ENCODE results near the gene TUFM. TPM values are rescaled to one million over a fixed set of nuclear protein-coding genes. Genes with fewer than 3 reads are reported as not detected.

Gene TUFM
- total and polyA plus RNA-seq, 10 donors = 76.3 to 194 (median 117) TPM

DNA sequence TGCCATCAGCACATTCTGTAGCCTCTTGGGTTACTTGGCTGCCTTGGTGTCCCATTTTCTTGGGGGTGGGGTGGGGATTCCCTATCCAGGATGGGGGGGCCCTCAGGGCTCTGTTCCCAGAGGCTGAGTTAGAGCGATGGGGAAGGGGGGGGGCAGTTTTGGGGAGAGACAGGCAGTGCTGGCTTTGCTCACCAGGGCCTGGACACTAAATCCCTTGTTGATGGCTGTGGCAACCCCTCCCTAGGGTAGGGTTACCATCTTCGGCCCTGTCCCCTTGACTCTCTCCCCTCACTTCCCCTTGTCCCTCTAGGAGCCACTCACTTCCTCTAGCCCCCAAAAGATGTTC lies 31.5 kb upstream of the TUFM start:
- WGBS, 5 donors = 45 to 73% (median 58%) methylated on average over 2 of the region's 2 CpGs
- Histone ChIP-seq H3K36me3 (peaks cover 0 to 33% (median 13%) of the 10 kb centered on the region in 6 donors), H3K9me3 (no peaks in the 10 kb centered on the region), H3K27me3 (replicated peaks in 1 of 7) (peaks cover 0 to 23% (median 0%) of the 10 kb centered on the region in 7 donors), H3K27ac (no peak overlapping the region), H3K4me3 (no peak overlapping the region), H3K4me1 (peaks cover 6 to 27% (median 19%) of the 10 kb centered on the region in 6 donors)
- TF ChIP-seq POLR2AphosphoS5 (IDR thresholded peaks at IDR 0.05) (no peak), POLR2A (IDR thresholded peaks at IDR 0.05) (no peak)
- TF ChIP-seq, protein P1, sequence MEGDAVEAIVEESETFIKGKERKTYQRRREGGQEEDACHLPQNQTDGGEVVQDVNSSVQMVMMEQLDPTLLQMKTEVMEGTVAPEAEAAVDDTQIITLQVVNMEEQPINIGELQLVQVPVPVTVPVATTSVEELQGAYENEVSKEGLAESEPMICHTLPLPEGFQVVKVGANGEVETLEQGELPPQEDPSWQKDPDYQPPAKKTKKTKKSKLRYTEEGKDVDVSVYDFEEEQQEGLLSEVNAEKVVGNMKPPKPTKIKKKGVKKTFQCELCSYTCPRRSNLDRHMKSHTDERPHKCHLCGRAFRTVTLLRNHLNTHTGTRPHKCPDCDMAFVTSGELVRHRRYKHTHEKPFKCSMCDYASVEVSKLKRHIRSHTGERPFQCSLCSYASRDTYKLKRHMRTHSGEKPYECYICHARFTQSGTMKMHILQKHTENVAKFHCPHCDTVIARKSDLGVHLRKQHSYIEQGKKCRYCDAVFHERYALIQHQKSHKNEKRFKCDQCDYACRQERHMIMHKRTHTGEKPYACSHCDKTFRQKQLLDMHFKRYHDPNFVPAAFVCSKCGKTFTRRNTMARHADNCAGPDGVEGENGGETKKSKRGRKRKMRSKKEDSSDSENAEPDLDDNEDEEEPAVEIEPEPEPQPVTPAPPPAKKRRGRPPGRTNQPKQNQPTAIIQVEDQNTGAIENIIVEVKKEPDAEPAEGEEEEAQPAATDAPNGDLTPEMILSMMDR (IDR thresholded peaks at IDR 0.05 in 8 of 11, conservative IDR thresholded peaks at IDR 0.05 in 3 of 11) = no peak
- no peak for DNase-seq
- intact Hi-C loops (cut with DNase I; ENCODE audit: low total_unique reads) = no loop called here

DNA sequence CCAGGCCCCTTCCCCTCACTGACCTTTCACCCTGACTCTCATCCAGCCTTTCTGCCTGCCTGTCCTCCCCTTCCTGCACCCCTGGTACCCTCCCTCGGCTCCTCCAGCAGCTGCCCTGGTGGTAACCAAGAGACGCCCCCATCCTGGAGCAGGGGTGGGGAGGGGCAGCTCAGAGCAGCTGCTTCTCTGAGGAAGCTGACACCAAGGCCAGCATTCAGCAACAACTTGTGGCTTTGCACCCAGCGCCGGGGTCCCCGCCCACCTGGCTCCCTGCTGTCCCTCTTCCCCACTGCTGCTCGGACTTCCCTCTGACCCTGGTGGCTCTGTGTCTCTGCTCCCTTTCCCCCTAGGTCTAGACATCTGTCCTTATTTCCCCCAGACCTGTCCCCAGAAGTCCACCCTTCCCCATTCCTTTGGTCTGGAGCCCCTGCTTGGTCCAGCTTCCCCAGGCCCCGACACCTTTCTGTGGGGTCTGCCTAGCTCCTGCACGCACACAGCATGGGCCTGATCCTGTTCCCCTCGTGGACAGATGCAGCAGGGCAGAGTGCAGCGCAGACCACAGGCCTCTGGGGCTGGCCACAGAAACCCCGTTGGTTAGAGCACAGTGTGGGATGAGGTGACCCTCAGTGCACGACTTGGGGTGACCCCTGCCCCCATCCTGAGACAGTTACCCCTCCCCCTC lies 31.0 kb upstream of the TUFM start:
- Histone ChIP-seq H3K4me1 (peaks cover 6 to 27% (median 19%) of the 10 kb centered on the region in 6 donors), H3K4me3 (no peak overlapping the region), H3K27ac (no peak overlapping the region), H3K9me3 (no peaks in the 10 kb centered on the region), H3K36me3 (peaks cover 0 to 39% (median 17%) of the 10 kb centered on the region in 6 donors), H3K27me3 (replicated peaks in 1 of 7) (peaks cover 0 to 18% (median 0%) of the 10 kb centered on the region in 7 donors)
- TF ChIP-seq POLR2AphosphoS5 (IDR thresholded peaks at IDR 0.05) (peak in 1 of 3 donors; percentile 42), POLR2A (IDR thresholded peaks at IDR 0.05) (no peak)
- WGBS, 5 donors = 38 to 56% (median 40%) methylated on average over 11 to 12 of the region's 12 CpGs
- DNase-seq = peak; percentile 51
- intact Hi-C loops (cut with DNase I; ENCODE audit: low total_unique reads) = no loop called here

GRCh38 chr16:28876019-28876659 lies 30.0 kb upstream of the TUFM start:
- Histone ChIP-seq H3K27ac (no peak overlapping the region), H3K4me3 (no peak overlapping the region), H3K36me3 (peaks cover 0 to 48% (median 26%) of the 10 kb centered on the region in 6 donors), H3K9me3 (no peaks in the 10 kb centered on the region), H3K27me3 (replicated peaks in 1 of 7) (peaks cover 0 to 13% (median 0%) of the 10 kb centered on the region in 7 donors), H3K4me1 (peaks cover 6 to 26% (median 19%) of the 10 kb centered on the region in 6 donors)
- intact Hi-C loops (cut with DNase I; ENCODE audit: low total_unique reads) = no loop called here
- DNase-seq = peak; percentile 73
- 71 to 90% (median 81%) methylated on average over 10 to 17 of the region's 17 CpGs for WGBS, 5 donors
- TF ChIP-seq POLR2AphosphoS5 (IDR thresholded peaks at IDR 0.05) = peak in 1 of 3 donors; percentile 54
- TF ChIP-seq, protein P1 (IDR thresholded peaks at IDR 0.05 in 8 of 11, conservative IDR thresholded peaks at IDR 0.05 in 3 of 11) = no peak

DNA sequence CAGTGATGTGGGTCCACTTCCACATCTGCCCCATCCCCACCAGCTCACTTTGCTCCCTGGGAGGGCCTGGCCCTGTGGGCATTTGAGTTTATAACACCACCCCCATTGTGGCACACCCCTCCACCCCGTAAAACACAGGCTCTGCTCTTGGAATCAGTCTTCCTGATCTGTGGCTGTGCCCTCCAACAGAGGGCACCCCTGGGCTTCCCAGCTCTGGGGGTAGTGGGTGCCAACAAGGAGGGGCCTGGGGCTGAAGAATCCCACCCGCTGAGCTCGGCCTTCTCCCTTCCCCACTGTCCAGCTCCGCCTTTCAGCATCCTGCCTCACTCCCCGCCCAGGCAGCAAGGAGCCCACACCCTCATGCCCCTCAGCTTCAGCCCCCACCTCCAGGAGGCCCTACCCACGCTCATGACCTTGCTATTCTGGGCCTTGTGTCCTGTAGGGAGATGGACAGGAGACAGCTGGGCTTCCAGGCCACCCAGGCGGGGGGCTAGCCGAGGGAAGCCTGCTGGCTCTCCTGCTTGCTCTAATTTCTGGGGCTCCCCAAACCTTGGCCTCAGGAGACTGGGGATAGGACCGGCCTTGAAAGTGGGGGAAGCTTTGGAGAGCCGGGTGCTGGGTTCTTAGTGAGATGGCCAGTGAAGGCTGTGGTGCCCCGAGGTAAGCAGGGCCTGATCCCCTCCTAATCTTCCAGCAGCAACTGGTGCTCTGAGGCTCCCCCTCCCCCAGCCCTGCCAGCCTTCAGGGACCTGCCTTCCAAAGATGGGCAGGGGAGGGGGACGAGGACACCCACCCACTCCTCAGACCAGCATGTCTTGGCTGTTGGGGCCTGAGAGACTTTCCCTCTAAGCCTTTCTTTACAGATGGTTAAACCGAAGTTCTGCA lies 29.2 kb upstream of the TUFM start:
- H3K27me3 ChIP-seq (replicated peaks in 1 of 7) = peaks cover 0 to 7% (median 0%) of the 10 kb centered on the region in 7 donors
- intact Hi-C loops (cut with DNase I; ENCODE audit: low total_unique reads) = no loop called here
- H3K36me3 ChIP-seq = peaks cover 0 to 56% (median 31%) of the 10 kb centered on the region in 6 donors
- TF ChIP-seq POLR2AphosphoS5 (IDR thresholded peaks at IDR 0.05) (no peak), POLR2A (IDR thresholded peaks at IDR 0.05) (no peak)
- TF ChIP-seq, protein P1 (IDR thresholded peaks at IDR 0.05 in 8 of 11, conservative IDR thresholded peaks at IDR 0.05 in 3 of 11) = no peak
- peaks cover 5 to 21% (median 16%) of the 10 kb centered on the region in 6 donors for H3K4me1 ChIP-seq
- peak; percentile 65 for DNase-seq
- no peaks in the 10 kb centered on the region for H3K9me3 ChIP-seq
- 61 to 75% (median 66%) methylated on average over 12 to 13 of the region's 13 CpGs for WGBS, 5 donors
- no peak overlapping the region for H3K4me3 ChIP-seq
- no peak overlapping the region for H3K27ac ChIP-seq
